ENCODE results near the gene FRMD1. TPM values are rescaled to one million over a fixed set of nuclear protein-coding genes. Genes with fewer than 3 reads are reported as not detected.

FRMD1 gene
- total RNA-seq, 1 experiment from 2014 or later = not detected

DNA sequence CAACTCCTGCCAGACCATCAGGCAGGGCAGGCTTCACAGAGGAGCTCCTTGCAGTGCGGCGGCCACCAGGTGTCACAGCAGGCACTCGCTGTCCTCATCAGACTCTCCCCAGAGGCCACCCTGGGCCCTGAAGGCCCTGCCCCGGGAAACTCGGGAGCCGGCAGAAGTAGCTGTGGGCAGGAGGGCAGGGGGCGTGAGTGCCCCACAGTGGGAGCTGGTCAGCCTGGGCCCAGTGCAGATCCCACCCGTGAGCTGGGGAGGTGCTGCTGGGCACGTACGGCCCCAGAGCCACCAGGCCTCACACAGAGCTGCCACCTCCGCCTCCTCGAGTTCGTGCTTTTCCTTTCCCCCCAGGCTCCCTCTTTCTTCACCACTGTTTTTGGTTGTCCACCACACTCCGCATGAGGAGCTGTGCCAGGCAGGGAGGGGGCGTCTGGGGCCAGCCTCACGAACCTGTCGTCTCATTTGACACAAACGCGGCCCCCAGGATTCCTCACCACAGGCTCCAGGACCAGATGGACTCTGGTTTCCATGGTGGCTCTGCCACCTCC is 33.8 kb downstream of the FRMD1 start:
- DNase-seq = no peak
- Histone ChIP-seq H3K4me3 (no peak overlapping the region), H3K9me3 (replicated peaks) (no peaks in the 10 kb centered on the region), H3K27ac (no peak overlapping the region), H3K4me1 (no peaks in the 10 kb centered on the region; the same call in 1 of the 2 replicates), H3K27me3 (0 out of 2 replicates have a peak, but pooled peaks cover 3% of the 10 kb centered on the region), H3K36me3 (no peaks in the 10 kb centered on the region)

- Histone ChIP-seq H3K9me3 (replicated peaks) (no peaks in the 10 kb centered on the region), H3K27me3 (0 out of 2 replicates have a peak, but pooled peaks cover 3% of the 10 kb centered on the region), H3K27ac (no peak overlapping the region), H3K4me1 (no peaks in the 10 kb centered on the region; the same call in 1 of the 2 replicates), H3K36me3 (no peaks in the 10 kb centered on the region), H3K4me3 (no peak overlapping the region)
- no peak for DNase-seq
Measured at GRCh38 chr6:168044521-168045130, 34.4 kb downstream of the FRMD1 start.

- H3K36me3 ChIP-seq = no peaks in the 10 kb centered on the region
- no peak overlapping the region for H3K27ac ChIP-seq
- H3K27me3 ChIP-seq = 0 out of 2 replicates have a peak, but pooled peaks cover under 1% of the 10 kb centered on the region
- DNase-seq = no peak
- no peaks in the 10 kb centered on the region; the same call in 1 of the 2 replicates for H3K4me1 ChIP-seq
- no peaks in the 10 kb centered on the region for H3K9me3 ChIP-seq (replicated peaks)
- no peak overlapping the region for H3K4me3 ChIP-seq
Measured at GRCh38 chr6:168043848-168044415, 35.1 kb downstream of the FRMD1 start.

DNA sequence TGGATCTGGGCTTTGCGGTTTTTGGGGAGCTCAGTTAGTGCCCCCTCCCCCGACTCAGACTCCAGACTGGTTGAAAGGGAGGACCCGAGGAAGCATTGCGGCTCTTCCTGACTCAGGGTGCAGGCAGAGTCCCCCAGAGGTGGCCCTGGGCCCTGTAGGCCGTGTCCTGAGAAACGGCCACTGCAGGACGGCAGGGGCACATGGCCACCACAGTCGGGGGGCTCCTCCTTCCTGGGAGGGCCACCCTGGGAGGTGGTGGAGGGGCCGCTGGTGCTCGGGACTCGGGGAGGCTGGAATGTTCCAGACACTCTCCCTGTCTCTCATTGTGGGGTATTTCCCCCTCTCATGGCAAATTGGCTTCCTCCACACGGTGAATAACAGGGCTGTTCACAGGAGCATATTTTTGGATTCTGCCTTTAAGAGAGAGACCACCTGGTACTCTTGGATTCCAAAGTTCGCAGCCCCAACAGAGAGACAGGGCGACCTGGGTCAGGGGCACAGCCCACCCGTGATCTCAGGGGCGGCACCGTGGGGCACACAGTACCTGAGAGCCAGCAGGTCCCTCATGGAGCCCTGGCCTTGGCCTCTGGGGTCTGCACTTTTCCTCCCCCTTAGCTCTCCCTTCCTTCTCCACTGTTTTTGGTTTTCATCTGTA is 35.7 kb downstream of the FRMD1 start:
- Histone ChIP-seq H3K27ac (no peak overlapping the region), H3K27me3 (no peaks in the 10 kb centered on the region), H3K4me1 (no peaks in the 10 kb centered on the region; the same call in 1 of the 2 replicates), H3K4me3 (no peak overlapping the region), H3K9me3 (replicated peaks) (no peaks in the 10 kb centered on the region; the same call in 1 of the 2 replicates), H3K36me3 (no peaks in the 10 kb centered on the region)
- DNase-seq = no peak

- Histone ChIP-seq H3K9me3 (replicated peaks) (no peaks in the 10 kb centered on the region; the same call in 1 of the 2 replicates), H3K27me3 (no peaks in the 10 kb centered on the region), H3K4me3 (no peak overlapping the region), H3K36me3 (no peaks in the 10 kb centered on the region), H3K27ac (no peak overlapping the region), H3K4me1 (peaks cover 3% of the 10 kb centered on the region)
- DNase-seq = no peak
Measured at GRCh38 chr6:168042426-168043192, 36.4 kb downstream of the FRMD1 start.

GRCh38 chr6:168041928-168042327 is 37.1 kb downstream of the FRMD1 start:
- H3K9me3 ChIP-seq (replicated peaks) = no peaks in the 10 kb centered on the region; the same call in 1 of the 2 replicates
- peaks cover 10% of the 10 kb centered on the region for H3K4me1 ChIP-seq
- H3K27me3 ChIP-seq = no peaks in the 10 kb centered on the region
- DNase-seq = peak in 1 of 2 experiments; percentile 20
- no peaks in the 10 kb centered on the region for H3K36me3 ChIP-seq
- no peak overlapping the region for H3K27ac ChIP-seq
- no peak overlapping the region for H3K4me3 ChIP-seq

DNA sequence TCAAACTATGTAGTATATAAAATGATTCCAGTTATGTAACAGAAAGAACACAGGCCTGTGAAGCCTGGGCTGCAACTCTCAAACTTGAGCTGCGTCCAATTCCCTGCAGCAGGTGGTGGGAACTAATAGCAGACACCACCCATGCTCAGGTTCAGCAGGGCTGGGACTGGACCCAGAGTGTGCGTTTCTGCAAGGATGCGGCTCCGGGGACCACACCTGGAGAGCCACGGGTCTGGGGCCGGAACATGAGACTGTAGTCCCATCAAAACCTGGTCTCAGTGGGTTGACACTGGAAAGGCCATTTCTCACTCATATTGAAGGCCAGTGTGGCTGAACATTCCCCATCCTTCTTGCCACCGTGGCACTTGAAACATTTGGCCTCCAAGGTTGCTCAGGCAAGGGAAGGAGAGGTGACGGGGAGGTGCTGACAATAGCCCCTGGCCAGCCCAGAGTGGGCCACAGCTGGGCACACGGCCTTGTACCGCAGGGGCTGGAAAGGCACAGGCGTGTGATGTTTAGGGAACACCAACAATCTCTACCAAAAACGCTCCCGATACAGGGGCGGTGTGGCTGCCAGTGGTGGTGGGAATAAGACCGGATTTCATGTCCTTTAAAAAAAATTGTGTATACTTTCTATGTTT is 38.0 kb downstream of the FRMD1 start:
- Histone ChIP-seq H3K27me3 (no peaks in the 10 kb centered on the region), H3K36me3 (no peaks in the 10 kb centered on the region), H3K9me3 (replicated peaks) (no peaks in the 10 kb centered on the region; the same call in 1 of the 2 replicates), H3K4me1 (peaks cover 17% of the 10 kb centered on the region), H3K27ac (no peak overlapping the region), H3K4me3 (no peak overlapping the region)
- no peak for DNase-seq

- Histone ChIP-seq H3K36me3 (no peaks in the 10 kb centered on the region), H3K27ac (no peak overlapping the region), H3K4me1 (peaks cover 17% of the 10 kb centered on the region), H3K27me3 (no peaks in the 10 kb centered on the region), H3K4me3 (no peak overlapping the region), H3K9me3 (replicated peaks) (no peaks in the 10 kb centered on the region; the same call in 1 of the 2 replicates)
- no peak for DNase-seq
Measured at GRCh38 chr6:168039849-168040248, 39.2 kb downstream of the FRMD1 start.

- no peak for DNase-seq
- Histone ChIP-seq H3K4me3 (no peak overlapping the region), H3K9me3 (replicated peaks) (no peaks in the 10 kb centered on the region; the same call in 1 of the 2 replicates), H3K36me3 (no peaks in the 10 kb centered on the region), H3K4me1 (peaks cover 17% of the 10 kb centered on the region), H3K27ac (no peak overlapping the region), H3K27me3 (no peaks in the 10 kb centered on the region)
Measured at GRCh38 chr6:168039301-168039700, 39.7 kb downstream of the FRMD1 start.

DNA sequence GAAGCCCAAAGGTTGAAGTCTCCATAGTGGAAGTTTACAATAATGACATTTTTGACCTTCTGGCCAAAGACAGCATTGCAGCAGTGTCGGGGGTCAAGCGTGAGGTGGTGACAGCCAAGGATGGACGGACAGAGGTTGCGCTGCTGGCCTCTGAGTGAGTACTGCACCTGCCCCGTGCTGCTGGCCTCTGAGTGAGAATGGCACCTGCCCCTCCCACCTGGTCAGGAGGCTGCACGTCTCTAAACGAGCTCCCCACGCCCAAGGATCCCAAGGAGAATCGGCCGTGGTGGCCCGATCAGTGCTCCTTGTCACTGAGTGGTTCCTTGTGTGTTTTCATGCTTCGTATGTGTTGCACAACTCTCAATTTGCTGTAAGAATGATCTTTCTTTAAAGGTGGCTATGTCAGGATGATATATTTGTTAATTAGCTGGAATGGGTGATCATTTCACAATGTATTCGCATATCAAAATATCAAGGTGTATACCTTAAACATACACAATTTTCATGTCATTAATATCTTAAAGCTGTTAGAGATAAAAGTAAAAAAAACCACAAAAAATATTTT is 40.4 kb downstream of the FRMD1 start:
- Histone ChIP-seq H3K27me3 (no peaks in the 10 kb centered on the region), H3K36me3 (no peaks in the 10 kb centered on the region), H3K27ac (no peak overlapping the region), H3K9me3 (replicated peaks) (no peaks in the 10 kb centered on the region; the same call in 1 of the 2 replicates), H3K4me3 (no peak overlapping the region), H3K4me1 (peaks cover 17% of the 10 kb centered on the region)
- no peak for DNase-seq

GRCh38 chr6:168037856-168038255 is 41.2 kb downstream of the FRMD1 start:
- DNase-seq = no peak
- Histone ChIP-seq H3K36me3 (no peaks in the 10 kb centered on the region), H3K9me3 (replicated peaks) (no peaks in the 10 kb centered on the region; the same call in 1 of the 2 replicates), H3K4me1 (peaks cover 17% of the 10 kb centered on the region), H3K27me3 (no peaks in the 10 kb centered on the region), H3K27ac (no peak overlapping the region; the same call in 1 of the 2 replicates), H3K4me3 (no peak overlapping the region)

DNA sequence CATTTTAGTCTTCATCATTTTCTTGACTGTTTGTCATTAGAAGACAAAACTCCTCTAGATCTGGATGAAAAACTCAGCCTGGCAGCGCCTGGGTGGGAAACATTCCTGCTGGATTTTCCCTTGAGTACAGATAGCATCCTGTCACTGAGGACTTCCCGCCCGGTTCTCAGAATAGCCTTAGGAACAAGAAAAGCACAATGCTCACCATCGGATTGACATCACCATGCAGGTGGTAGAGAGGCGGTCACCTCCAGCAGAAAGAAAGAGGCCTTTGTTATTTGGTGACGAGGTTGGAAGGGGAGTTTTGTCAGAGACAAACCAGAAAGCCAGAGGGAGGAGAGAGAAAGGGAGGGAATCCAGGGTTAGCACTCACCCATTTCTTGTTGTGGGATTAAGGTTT is 41.8 kb downstream of the FRMD1 start:
- DNase-seq = peak; percentile 56 to 84
- no peak overlapping the region; the same call in 1 of the 2 replicates for H3K27ac ChIP-seq

GRCh38 chr6:168035661-168036545 is 43.1 kb downstream of the FRMD1 start:
- H3K27ac ChIP-seq = peak overlapping the region; percentile 80
- H3K36me3 ChIP-seq = no peaks in the 10 kb centered on the region
- DNase-seq = peak; percentile 78 to 92

More for the DNA sequence above, 41.8 kb downstream of the FRMD1 start:
- Histone ChIP-seq H3K4me1 (peaks cover 23% of the 10 kb centered on the region), H3K4me3 (no peak overlapping the region), H3K27me3 (no peaks in the 10 kb centered on the region), H3K9me3 (replicated peaks) (no peaks in the 10 kb centered on the region; the same call in 1 of the 2 replicates), H3K36me3 (no peaks in the 10 kb centered on the region)

More at GRCh38 chr6:168035661-168036545, 43.1 kb downstream of the FRMD1 start:
- Histone ChIP-seq H3K27me3 (no peaks in the 10 kb centered on the region), H3K4me3 (peak overlapping the region; percentile 63), H3K4me1 (peaks cover 37% of the 10 kb centered on the region), H3K9me3 (replicated peaks) (no peaks in the 10 kb centered on the region; the same call in 1 of the 2 replicates)
